T-helper 9 cell (primary cell): ENCODE data around the gene BIRC2.

Source experiments
- DNase-seq: peaks from one replicate; pipeline ENCODE4 v3.0.0-alpha.2; 2020
- total RNA-seq, 2 donors: gene quantifications; one replicate each; lab custom pipeline; 2026; lab: John Stamatoyannopoulos, UW

Gene BIRC2
- total RNA-seq = 162 to 166 reads per million in 2 donors

DNA sequence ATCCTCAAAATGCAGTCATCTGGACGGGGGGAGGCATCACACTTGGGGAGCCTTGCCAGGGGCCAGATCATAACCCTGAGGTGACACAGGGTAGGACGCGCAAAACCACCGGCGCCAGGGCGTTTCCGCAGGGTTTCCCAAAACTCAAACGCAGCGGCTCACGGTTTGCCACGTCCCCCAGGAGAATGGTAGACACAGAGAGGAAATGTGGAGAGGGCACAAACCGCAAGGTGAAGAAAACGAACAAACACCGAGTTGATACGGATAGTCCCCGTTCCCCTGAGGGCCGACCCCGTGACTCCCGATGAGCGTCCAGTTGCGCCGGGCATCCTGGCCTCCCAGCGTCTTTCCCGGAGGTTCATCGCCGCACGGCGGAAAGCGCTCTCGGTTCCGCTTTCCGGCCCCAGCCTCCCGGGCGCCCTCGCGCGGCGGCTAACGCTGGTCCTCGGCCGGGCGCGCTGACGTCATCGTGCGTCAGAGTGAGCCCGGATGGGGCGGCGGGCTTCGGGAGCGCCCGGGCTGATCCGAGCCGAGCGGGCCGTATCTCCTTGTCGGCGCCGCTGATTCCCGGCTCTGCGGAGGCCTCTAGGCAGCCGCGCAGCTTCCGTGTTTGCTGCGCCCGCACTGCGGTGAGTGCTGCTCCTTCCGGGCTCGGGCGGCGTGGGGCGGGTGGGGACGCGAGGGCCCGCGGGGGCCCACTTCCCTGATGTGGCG lies at the start of gene BIRC2:
TSS of gene BIRC2 (plus strand) at position 467 of the 714 bp plus-strand sequence. CDS start 2,641 bp downstream, outside the sequence.
- peak; percentile 95 for DNase-seq

- DNase-seq = peak; percentile 36
Observed at GRCh38 chr11:102300837-102301236, 46.2 kb upstream of the BIRC2 start.

- no peak for DNase-seq
Observed at GRCh38 chr11:102302241-102302640, 44.8 kb upstream of the BIRC2 start.

- DNase-seq = no peak
Observed at GRCh38 chr11:102304686-102305085, 42.3 kb upstream of the BIRC2 start.

DNA sequence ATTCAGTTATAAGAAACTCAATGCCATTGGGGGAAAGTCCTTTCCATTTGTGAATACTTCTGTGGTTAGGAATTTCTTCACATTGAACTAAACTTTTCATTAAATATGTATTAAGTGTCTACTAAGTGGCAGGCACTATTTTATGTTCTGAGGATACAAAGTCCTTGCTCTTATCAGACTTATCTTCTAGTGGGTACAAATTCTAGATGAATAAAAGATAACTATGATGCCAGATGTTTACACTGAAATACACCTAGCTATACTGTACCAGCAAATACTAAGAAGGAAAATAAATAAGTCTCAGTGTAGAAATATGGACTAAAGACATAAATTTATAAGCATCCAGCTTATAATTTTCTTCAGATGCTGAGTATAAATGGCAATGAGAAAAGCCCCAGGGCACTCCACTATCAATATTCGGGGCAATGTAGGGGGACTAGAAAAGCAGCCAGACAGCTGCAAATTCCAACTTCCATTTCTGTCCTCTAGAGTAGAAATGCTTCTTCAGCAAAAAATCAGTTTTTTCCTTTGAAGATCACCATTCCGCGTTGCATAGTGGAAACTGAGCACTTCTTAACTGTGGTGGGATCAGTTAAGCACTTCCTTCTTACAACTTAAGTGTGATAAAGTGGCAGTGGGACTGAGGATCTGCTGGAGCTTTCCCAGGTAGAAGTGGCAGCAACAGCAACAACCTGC lies 41.5 kb upstream of the BIRC2 start:
- DNase-seq = no peak

GRCh38 chr11:102306048-102306597 lies 40.9 kb upstream of the BIRC2 start:
- DNase-seq = no peak

GRCh38 chr11:102306817-102307726 lies 39.9 kb upstream of the BIRC2 start:
- DNase-seq = no peak

DNA sequence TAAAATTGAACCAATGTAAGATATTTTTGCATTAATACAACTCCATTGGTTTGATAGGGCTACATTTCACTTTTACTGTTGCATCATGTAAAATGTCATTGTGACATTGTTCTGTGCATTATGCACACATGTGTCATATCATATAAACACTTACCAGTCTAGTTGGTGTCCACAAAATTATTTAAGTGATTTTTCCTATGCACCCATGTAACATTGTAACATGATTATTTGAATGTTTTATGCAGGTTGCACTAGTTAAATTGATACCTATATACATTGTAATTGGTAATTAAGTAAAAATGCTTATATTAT lies 39.3 kb upstream of the BIRC2 start:
- no peak for DNase-seq

GRCh38 chr11:102309621-102310541 lies 37.1 kb upstream of the BIRC2 start:
- DNase-seq = no peak

GRCh38 chr11:102312667-102313066 lies 34.3 kb upstream of the BIRC2 start:
- no peak for DNase-seq

GRCh38 chr11:102313238-102313940 lies 33.6 kb upstream of the BIRC2 start:
- no peak for DNase-seq

GRCh38 chr11:102314784-102315183 lies 32.2 kb upstream of the BIRC2 start:
- no peak for DNase-seq

- no peak for DNase-seq
Observed at GRCh38 chr11:102316346-102316904, 30.6 kb upstream of the BIRC2 start.

GRCh38 chr11:102317099-102317767 lies 29.8 kb upstream of the BIRC2 start, which contains the start of gene BIRC3:
Gene BIRC3, plus strand, starts transcription at chr11:102317484. Its CDS starts 7,026 bp downstream, at chr11:102324510.
- peak; percentile 83 for DNase-seq

- DNase-seq = no peak
Observed at GRCh38 chr11:102317768-102318103, 29.3 kb upstream of the BIRC2 start.

DNA sequence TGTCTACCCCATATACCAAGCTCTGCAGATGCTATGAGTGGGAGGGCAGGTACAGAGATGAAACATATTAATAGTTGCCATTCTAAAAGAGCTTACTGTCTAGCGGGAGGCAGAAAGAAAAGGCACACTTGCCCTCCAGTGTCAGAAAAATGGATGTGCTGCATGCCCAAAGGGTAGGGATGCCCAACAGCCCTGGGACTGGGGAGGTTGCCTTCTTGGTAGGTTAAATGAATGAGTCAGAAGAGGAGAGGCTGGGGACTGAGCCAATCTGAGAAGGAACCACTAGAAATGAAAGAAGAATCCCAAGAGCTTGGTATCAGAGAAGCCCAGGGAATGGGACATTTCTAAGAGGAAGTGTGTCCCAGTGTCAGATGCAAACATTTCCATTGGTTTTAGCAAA lies 28.5 kb upstream of the BIRC2 start:
- DNase-seq = peak; percentile 47

GRCh38 chr11:102319544-102319943 lies 27.5 kb upstream of the BIRC2 start:
- no peak for DNase-seq

DNA sequence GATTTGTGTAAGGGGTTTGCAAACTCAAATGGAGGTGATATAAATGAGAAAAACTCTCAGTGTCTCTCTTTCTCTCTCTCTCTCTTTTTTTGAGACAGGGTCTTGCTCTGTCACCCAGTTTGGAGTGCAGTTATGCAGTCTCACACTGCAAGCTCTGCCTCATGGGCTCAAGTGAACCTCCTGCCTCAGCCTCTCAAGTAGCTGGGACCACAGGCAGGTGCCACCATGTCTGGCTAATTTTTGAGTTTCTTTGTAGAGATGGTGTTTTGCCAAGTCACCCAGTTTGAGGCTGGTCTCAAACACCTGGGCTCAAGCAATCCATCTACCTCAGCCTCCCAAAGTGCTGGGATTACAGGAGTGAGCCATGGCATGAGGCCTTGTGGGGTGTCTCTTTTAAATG lies 26.8 kb upstream of the BIRC2 start:
- DNase-seq = no peak

DNA sequence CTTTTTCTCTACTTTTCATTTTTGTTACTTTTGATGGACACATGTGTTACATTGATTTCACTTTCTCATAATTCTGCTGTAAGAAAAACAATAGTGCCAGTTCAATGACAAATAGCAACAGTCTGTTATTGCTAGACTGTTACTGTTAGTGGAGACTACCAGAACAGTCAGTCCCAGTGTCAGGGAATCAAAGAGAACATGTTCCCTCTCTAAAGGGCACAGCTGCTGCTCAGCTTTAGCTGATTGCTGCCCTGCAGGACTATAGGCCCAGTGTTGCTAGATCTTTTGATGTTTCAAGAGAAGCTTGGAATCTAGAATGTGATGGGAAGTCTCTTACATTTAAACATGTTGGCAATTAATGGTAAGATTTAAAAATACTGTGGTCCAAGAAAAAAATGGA lies 26.3 kb upstream of the BIRC2 start:
- DNase-seq = no peak

- DNase-seq = no peak
Observed at GRCh38 chr11:102322560-102322959, 24.5 kb upstream of the BIRC2 start.
